ENCODE measurements around the gene SLC51A. TPM values are rescaled to one million over a fixed set of nuclear protein-coding genes. Genes with fewer than 3 reads are reported as not detected.

Gene SLC51A
- total and polyA plus RNA-seq, 2 of the 8 experiments (the other 6 are each of a cell fraction or from before 2014, with no cell fraction given): 6.3 to 9.8 TPM

GRCh38 chr3:196227121-196227561 is 10.8 kb downstream of the SLC51A start:
- H3K79me1 ChIP-seq (ENCODE audit: low read depth, low read length): no peaks in the 10 kb centered on the region
- WGBS, 2 experiments (ENCODE audit: extremely low coverage in 1 of 2, insufficient coverage in 1 of 2, insufficient read length in 1 of 2, insufficient replicate concordance in 2 of 2, low coverage in 1 of 2, low lambda C conversion rate in 2 of 2, missing lambda C conversion rate in 1 of 2): 80% methylated on average over 14 of the region's 14 CpGs; no CpG with 5 or more reads in 1 of the 2 experiments
- H3K14ac ChIP-seq (ENCODE audit: insufficient read length): no peak overlapping the region
- H2AK5ac ChIP-seq (ENCODE audit: low read depth, low read length): no peak overlapping the region
- H3K4me3 ChIP-seq (ENCODE audit: extremely low read depth in 1 of 4, insufficient read depth in 2 of 4, low read depth in 3 of 4, low read length in 4 of 4): no peak overlapping the region
- H3K18ac ChIP-seq (ENCODE audit: extremely low read depth, low read length): no peak overlapping the region; the same call in 1 of the 2 replicates
- H3K79me2 ChIP-seq (ENCODE audit: control insufficient read depth in 1 of 2, insufficient read depth in 2 of 2, low read length in 2 of 2): no peaks in the 10 kb centered on the region
- H3K4me2 ChIP-seq (ENCODE audit: insufficient read depth in 1 of 2, low read depth in 2 of 2, low read length in 2 of 2): no peak overlapping the region
- no peak overlapping the region for H2BK12ac ChIP-seq (ENCODE audit: low read depth, low read length)
- no peak overlapping the region for H2BK120ac ChIP-seq (replicated peaks; ENCODE audit: low read depth, low read length)
- no peaks in the 10 kb centered on the region for H4K20me1 ChIP-seq (replicated peaks in 1 of 2; ENCODE audit: control insufficient read depth in 1 of 2, insufficient read depth in 2 of 2, low read length in 2 of 2)
- no peaks in the 10 kb centered on the region for H3K27me3 ChIP-seq (replicated peaks in 1 of 4; ENCODE audit: control insufficient read depth in 3 of 4, extremely low read depth in 1 of 4, insufficient read depth in 3 of 4, low read length in 3 of 4)
- no peaks in the 10 kb centered on the region for H3K36me3 ChIP-seq (ENCODE audit: control insufficient read depth in 2 of 4, insufficient read depth in 4 of 4, low read length in 3 of 4)
- peak overlapping the region; percentile 44; the same call in 1 of the 2 replicates for H2BK5ac ChIP-seq (ENCODE audit: low read depth, low read length)
- H3K27ac ChIP-seq (ENCODE audit: low read depth, low read length): no peak overlapping the region
- H3K9me3 ChIP-seq (ENCODE audit: insufficient read depth in 2 of 2, low read depth in 1 of 2, low read length in 1 of 2): no peaks in the 10 kb centered on the region
- H3K23me2 ChIP-seq (ENCODE audit: low read depth, low read length): no peaks in the 10 kb centered on the region
- H2BK20ac ChIP-seq (ENCODE audit: low read length): no peak overlapping the region
- H3K4me1 ChIP-seq (replicated peaks in 1 of 4; ENCODE audit: control insufficient read depth in 3 of 4, insufficient read depth in 4 of 4, low read length in 3 of 4): peaks cover 0 to 6% (median 0%) of the 10 kb centered on the region in 4 experiments; a peak in 1 of 7 replicates
- no peak overlapping the region for H3K4ac ChIP-seq (replicated peaks; ENCODE audit: insufficient read length, low read depth, low read length)
- CTCF ChIA-PET (ENCODE audit: partially characterized antibody): interaction anchor here (0.6 to 1.7 kb wide), 8 partner anchors 9 to 1035 kb away, joined by 3 to 8 read pairs (median 3); no protein-coding TSS in a partner anchor
- H4K8ac ChIP-seq (ENCODE audit: extremely low read depth, insufficient read depth, low read length): 0 out of 2 replicates have a peak overlapping the region, but pooled peaks have one; percentile 31
- POLR2A ChIA-PET (ENCODE audit: partially characterized antibody): interaction anchor here (1.6 to 3.2 kb wide), 3 partner anchors 9 to 277 kb away, joined by 3 to 15 read pairs (median 5); partner anchors contain the start of genes RNF168 and SLC51A
- no peak overlapping the region for H4K91ac ChIP-seq (replicated peaks; ENCODE audit: insufficient read length, low read length)
- no peak overlapping the region for H2BK15ac ChIP-seq (ENCODE audit: low read length)
- H3K56ac ChIP-seq (replicated peaks; ENCODE audit: insufficient read length, low read depth, low read length): no peak overlapping the region
- no peak overlapping the region for H3K23ac ChIP-seq (ENCODE audit: insufficient read length)
- FAIRE-seq (no peak), DNase-seq (ENCODE audit: low read depth in 1 of 2, low spot score in 2 of 2) (no peak)
- H3K9ac ChIP-seq (replicated peaks in 1 of 4; ENCODE audit: extremely low read depth in 1 of 4, low read depth in 3 of 4, low read length in 3 of 4): no peak overlapping the region
- H2AFZ ChIP-seq (ENCODE audit: low read length): no peak overlapping the region
- no peak overlapping the region for H4K5ac ChIP-seq (ENCODE audit: insufficient read length, low read depth, low read length)
- TF ChIP-seq CTCF (IDR thresholded peaks at IDR 0.05; ENCODE audit: control extremely low read depth in 1 of 3, insufficient read depth in 1 of 3, low read depth in 1 of 3, low read length in 3 of 3) (no peak), E2F6 (IDR thresholded peaks at IDR 0.05) (no peak), POLR2AphosphoS5 (IDR thresholded peaks at IDR 0.05; ENCODE audit: low read depth, low read length) (no peak), TAF1 (IDR thresholded peaks at IDR 0.05; ENCODE audit: low read depth, low read length) (no peak), BRCA1 (IDR thresholded peaks at IDR 0.05; ENCODE audit: low read depth, low read length) (no peak), KDM1A (IDR thresholded peaks at IDR 0.05; ENCODE audit: borderline replicate concordance, low read length) (no peak), TBP (IDR thresholded peaks at IDR 0.05; ENCODE audit: low read depth, low read length) (no peak), CBX5 (IDR thresholded peaks at IDR 0.05; ENCODE audit: low read depth, low read length) (no peak), ZNF274 (IDR thresholded peaks at IDR 0.05; ENCODE audit: borderline replicate concordance, extremely low read depth, low read length) (no peak), SIN3A (conservative IDR thresholded peaks at IDR 0.05 in 1 of 2, IDR thresholded peaks at IDR 0.05 in 1 of 2; ENCODE audit: low read depth in 1 of 2, low read length in 2 of 2) (no peak)
